Common myeloid progenitor, CD34-positive (primary cell): ENCODE results near the gene CACNA1B.

Source experiments
- CTCF ChIA-PET: fragments of 350-600 bp; sonication (Branson Sonifier 250); formaldehyde crosslinking; loops from one replicate; lab custom pipeline; 2021; ENCODE audit warnings: antibody characterized with exemption; lab: Charles Lee
- POLR2A ChIA-PET: fragments of 350-600 bp; sonication (Branson Sonifier 250); formaldehyde crosslinking; loops from one replicate; lab custom pipeline; 2021; ENCODE audit warnings: antibody characterized with exemption; lab: Charles Lee
- DNase-seq, 3 donors: peaks; one replicate each; pipeline versions ENCODE4 v3.0.0 to v3.0.0-alpha.2; 2013
- H3K27ac ChIP-seq, 2 experiments: 1 replicate in 1 of 2; 2 replicates in 1 of 2; pipeline ENCODE4 v1.7.0; 2013; ENCODE audit warnings: inconsistent platforms in 2 of 2, low read length in 2 of 2, mild to moderate bottlenecking in 2 of 2, low read depth in 1 of 2, moderate library complexity in 1 of 2; ENCODE audit not compliant: severe bottlenecking in 2 of 2, insufficient read depth in 1 of 2, poor library complexity in 1 of 2
- H3K27me3 ChIP-seq, 5 experiments: replicated peaks in 2 of 5; 1 replicate in 3 of 5; 2 replicates in 2 of 5; pipeline versions ENCODE4 v1.6.1 to v1.7.0; 2013; ENCODE audit warnings: low read length in 4 of 5, mild to moderate bottlenecking in 2 of 5, moderate library complexity in 2 of 5, inconsistent platforms in 1 of 5; ENCODE audit not compliant: insufficient read depth in 5 of 5, control insufficient read depth in 4 of 5
- H3K36me3 ChIP-seq, 4 experiments: 1 replicate in 2 of 4; 2 replicates in 2 of 4; pipeline versions ENCODE4 v1.6.1 to v1.7.0; 2013; ENCODE audit warnings: low read length in 3 of 4, control low read depth in 1 of 4, mild to moderate bottlenecking in 1 of 4; ENCODE audit not compliant: control insufficient read depth in 4 of 4, insufficient read depth in 4 of 4
- H3K4me1 ChIP-seq, 4 experiments: 1 replicate in 3 of 4; 2 replicates in 1 of 4; pipeline versions ENCODE4 v1.6.1 to v1.7.1; 2013; ENCODE audit warnings: low read length in 3 of 4, mild to moderate bottlenecking in 3 of 4, control low read depth in 1 of 4, inconsistent platforms in 1 of 4, moderate library complexity in 1 of 4; ENCODE audit not compliant: control insufficient read depth in 4 of 4, insufficient read depth in 4 of 4; ENCODE audit errors: control extremely low read depth in 1 of 4
- H3K4me3 ChIP-seq, 7 experiments: 1 replicate in 4 of 7; 2 replicates in 3 of 7; pipeline versions ENCODE4 v1.5.1 to v1.7.0; 2013; ENCODE audit warnings: mild to moderate bottlenecking in 7 of 7, low read length in 6 of 7, moderate library complexity in 6 of 7, inconsistent platforms in 2 of 7, low read depth in 2 of 7, control low read depth in 1 of 7; ENCODE audit not compliant: insufficient read depth in 4 of 7, control insufficient read depth in 1 of 7; ENCODE audit errors: extremely low read depth in 1 of 7
- H3K9me3 ChIP-seq, 5 experiments: 1 replicate in 4 of 5; 2 replicates in 1 of 5; pipeline versions ENCODE4 v1.6.1 to v1.7.1; 2013; ENCODE audit warnings: low read length in 4 of 5, mild to moderate bottlenecking in 2 of 5, inconsistent platforms in 1 of 5, low read depth in 1 of 5, moderate library complexity in 1 of 5; ENCODE audit not compliant: control insufficient read depth in 4 of 5, insufficient read depth in 2 of 5; ENCODE audit errors: control extremely low read depth in 1 of 5
- WGBS: methylation state at CpG from one replicate; pipeline ENCODE4 v1.1.5; 2013; ENCODE audit not compliant: insufficient coverage; 5-methylcytosine and 5-hydroxymethylcytosine counted together

The CACNA1B gene

DNA sequence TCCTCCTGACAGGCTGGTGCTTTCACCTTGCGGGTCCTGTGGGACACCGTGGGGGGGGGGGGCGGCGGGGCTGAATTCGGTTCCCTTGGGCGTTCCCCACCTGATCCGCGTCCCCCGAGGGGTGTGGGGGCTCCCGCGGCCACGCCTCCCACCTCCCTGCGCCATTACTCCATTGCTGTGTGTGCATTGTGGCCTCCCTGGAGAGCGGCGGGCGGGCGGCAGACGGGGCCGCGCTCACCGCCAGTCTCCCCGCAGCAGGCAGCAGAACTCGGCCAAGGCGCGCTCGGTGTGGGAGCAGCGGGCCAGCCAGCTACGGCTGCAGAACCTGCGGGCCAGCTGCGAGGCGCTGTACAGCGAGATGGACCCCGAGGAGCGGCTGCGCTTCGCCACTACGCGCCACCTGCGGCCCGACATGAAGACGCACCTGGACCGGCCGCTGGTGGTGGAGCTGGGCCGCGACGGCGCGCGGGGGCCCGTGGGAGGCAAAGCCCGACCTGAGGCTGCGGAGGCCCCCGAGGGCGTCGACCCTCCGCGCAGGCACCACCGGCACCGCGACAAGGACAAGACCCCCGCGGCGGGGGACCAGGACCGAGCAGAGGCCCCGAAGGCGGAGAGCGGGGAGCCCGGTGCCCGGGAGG, 145.3 kb downstream of the CACNA1B start:
- Histone ChIP-seq H3K4me1 (peaks cover 0 to 15% (median 6%) of the 10 kb centered on the region in 4 experiments), H3K9me3 (no peaks in the 10 kb centered on the region), H3K4me3 (peak overlapping the region in 3 of 7 experiments; percentile 33 to 42 (median 36)), H3K36me3 (no peaks in the 10 kb centered on the region), H3K27me3 (peaks cover 4 to 64% (median 27%) of the 10 kb centered on the region in 5 experiments), H3K27ac (no peak overlapping the region)
- ChIA-PET CTCF (interaction anchor here (1.0 kb wide), 1 partner anchor 10 kb away, joined by 3 read pairs; no protein-coding TSS in a partner anchor), POLR2A (no interaction called here)
- 8% methylated on average over 31 of the region's 69 CpGs for whole genome bisulfite sequencing
- peak in 1 of 3 donors; percentile 9 for DNase-seq

DNA sequence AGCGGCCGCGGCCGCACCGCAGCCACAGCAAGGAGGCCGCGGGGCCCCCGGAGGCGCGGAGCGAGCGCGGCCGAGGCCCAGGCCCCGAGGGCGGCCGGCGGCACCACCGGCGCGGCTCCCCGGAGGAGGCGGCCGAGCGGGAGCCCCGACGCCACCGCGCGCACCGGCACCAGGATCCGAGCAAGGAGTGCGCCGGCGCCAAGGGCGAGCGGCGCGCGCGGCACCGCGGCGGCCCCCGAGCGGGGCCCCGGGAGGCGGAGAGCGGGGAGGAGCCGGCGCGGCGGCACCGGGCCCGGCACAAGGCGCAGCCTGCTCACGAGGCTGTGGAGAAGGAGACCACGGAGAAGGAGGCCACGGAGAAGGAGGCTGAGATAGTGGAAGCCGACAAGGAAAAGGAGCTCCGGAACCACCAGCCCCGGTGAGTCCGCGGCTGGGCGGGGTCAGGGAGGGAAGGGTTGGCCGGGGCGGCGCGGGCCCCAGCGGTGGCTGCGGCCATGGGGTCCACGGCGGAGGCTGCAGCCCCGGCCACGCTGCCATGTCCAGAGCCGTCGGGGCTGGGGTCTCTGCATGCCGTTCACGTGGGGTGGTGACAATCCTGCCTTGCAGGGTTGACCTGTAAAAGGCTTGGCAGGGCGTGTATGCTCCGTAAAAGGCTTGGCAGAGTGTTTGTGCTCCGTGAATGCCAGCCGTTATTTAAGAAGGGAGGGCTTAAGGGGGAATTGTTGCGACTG, 146.0 kb downstream of the CACNA1B start:
- peak in 1 of 3 donors; percentile 6 for DNase-seq
- Histone ChIP-seq H3K36me3 (no peaks in the 10 kb centered on the region), H3K4me3 (peak overlapping the region in 4 of 7 experiments; percentile 28 to 42 (median 34)), H3K9me3 (peaks cover 0 to 1% (median 0%) of the 10 kb centered on the region in 5 experiments), H3K27ac (no peak overlapping the region), H3K4me1 (peaks cover 0 to 15% (median 6%) of the 10 kb centered on the region in 4 experiments), H3K27me3 (peaks cover 4 to 64% (median 29%) of the 10 kb centered on the region in 5 experiments)
- 10% methylated on average over 71 of the region's 84 CpGs for WGBS
- CTCF ChIA-PET = no interaction called here
- POLR2A ChIA-PET = no interaction called here

DNA sequence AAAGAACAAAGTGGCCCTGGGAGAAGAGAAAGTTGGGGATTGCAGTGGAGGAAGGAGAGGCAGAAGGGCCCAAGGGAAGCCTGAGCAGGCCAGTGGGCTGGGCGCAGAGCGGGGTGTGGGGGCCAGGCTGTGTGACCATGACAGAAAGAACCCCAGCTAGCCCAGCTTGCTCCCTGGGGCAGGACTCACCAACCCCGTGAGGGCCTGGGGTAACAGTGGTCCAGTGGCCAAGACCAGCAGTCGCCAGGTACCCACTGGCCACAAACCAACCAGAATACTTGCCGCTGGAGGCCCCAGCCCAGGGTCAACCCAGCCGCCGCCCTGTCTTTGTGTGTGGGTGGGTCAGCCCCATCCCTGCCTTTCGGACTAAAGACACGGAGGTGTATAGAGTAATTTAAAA, 146.5 kb downstream of the CACNA1B start:
- peaks cover 0 to 15% (median 6%) of the 10 kb centered on the region in 4 experiments for H3K4me1 ChIP-seq
- 98% methylated on average over 8 of the region's 9 CpGs for WGBS
- no peak overlapping the region for H3K27ac ChIP-seq
- H3K4me3 ChIP-seq = no peak overlapping the region
- ChIA-PET CTCF (no interaction called here), POLR2A (no interaction called here)
- no peak for DNase-seq
- no peaks in the 10 kb centered on the region for H3K36me3 ChIP-seq
- peaks cover 4 to 64% (median 32%) of the 10 kb centered on the region in 5 experiments for H3K27me3 ChIP-seq
- H3K9me3 ChIP-seq = peaks cover 0 to 4% (median 1%) of the 10 kb centered on the region in 5 experiments

DNA sequence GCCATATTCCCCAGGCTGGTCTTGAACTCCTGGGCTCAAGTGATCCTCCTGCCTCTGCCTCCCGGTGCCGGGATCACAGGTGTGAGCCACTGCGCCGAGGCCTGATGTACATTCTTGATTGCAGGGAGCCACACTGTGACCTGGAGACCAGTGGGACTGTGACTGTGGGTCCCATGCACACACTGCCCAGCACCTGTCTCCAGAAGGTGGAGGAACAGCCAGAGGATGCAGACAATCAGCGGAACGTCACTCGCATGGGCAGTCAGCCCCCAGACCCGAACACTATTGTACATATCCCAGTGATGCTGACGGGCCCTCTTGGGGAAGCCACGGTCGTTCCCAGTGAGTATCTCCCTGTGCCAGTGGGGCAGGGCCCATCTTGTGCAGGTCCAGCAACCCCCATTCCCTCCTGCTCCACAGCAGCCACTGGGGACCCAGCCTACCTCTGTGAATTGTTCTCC, 147.3 kb downstream of the CACNA1B start:
- Histone ChIP-seq H3K36me3 (no peaks in the 10 kb centered on the region), H3K4me1 (peaks cover 0 to 15% (median 6%) of the 10 kb centered on the region in 4 experiments), H3K4me3 (no peak overlapping the region), H3K9me3 (peaks cover 0 to 4% (median 1%) of the 10 kb centered on the region in 5 experiments), H3K27me3 (peaks cover 7 to 68% (median 32%) of the 10 kb centered on the region in 5 experiments), H3K27ac (no peak overlapping the region)
- CTCF ChIA-PET = no interaction called here
- POLR2A ChIA-PET = no interaction called here
- DNase-seq = no peak
- 93% methylated on average over 11 of the region's 11 CpGs for WGBS

DNA sequence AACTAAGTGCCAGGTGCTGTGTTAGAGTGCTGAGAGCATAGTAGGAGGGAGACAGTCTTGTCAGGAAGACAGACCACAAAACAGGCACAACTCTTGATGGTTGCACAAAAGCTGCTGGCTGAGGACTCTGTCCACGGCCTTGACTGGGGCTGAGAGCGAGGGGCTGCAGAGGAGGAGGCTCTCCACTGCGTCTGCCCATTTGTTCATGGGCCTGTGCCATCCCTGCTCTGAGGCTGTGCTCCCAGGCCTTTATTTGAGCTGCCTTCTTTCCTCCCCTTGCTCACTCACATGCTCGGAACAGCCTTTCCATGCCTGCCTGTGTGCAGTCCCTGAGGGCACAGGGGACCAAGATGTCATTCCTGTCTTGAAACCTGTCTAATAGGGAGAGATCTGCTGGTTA, 147.8 kb downstream of the CACNA1B start:
- ChIA-PET CTCF (no interaction called here), POLR2A (no interaction called here)
- 90% methylated on average over 3 of the region's 4 CpGs for WGBS
- DNase-seq = no peak
- Histone ChIP-seq H3K4me3 (no peak overlapping the region), H3K36me3 (no peaks in the 10 kb centered on the region), H3K27me3 (peaks cover 8 to 71% (median 32%) of the 10 kb centered on the region in 5 experiments), H3K27ac (no peak overlapping the region), H3K4me1 (peaks cover 0 to 15% (median 6%) of the 10 kb centered on the region in 4 experiments), H3K9me3 (peaks cover 0 to 4% (median 1%) of the 10 kb centered on the region in 5 experiments)

DNA sequence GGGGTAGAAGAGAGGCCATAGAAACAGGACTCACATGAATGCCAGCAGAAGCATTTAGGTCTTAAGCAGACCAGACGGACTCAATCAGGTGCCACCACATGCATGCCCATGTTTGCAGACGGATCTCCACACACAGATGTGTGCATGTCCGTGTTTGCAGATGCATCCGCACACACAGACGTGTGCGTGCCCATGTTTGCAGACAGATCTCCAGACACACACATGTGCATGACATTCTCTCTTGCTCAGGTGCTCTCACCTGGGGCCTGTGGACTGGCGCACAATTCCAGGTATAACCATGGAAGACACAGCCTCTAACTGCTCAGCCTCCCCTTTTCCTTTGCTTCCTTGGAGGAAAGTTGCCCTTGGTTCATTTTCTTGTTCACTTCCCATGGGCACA, 148.3 kb downstream of the CACNA1B start:
- peaks cover 0 to 15% (median 6%) of the 10 kb centered on the region in 4 experiments for H3K4me1 ChIP-seq
- H3K4me3 ChIP-seq = no peak overlapping the region
- CTCF ChIA-PET = no interaction called here
- H3K27me3 ChIP-seq = peaks cover 8 to 72% (median 33%) of the 10 kb centered on the region in 5 experiments
- POLR2A ChIA-PET = no interaction called here
- H3K9me3 ChIP-seq = peaks cover 0 to 4% (median 1%) of the 10 kb centered on the region in 5 experiments
- no peak overlapping the region for H3K27ac ChIP-seq
- no peak for DNase-seq
- 93% methylated on average over 7 of the region's 7 CpGs for WGBS
- H3K36me3 ChIP-seq = no peaks in the 10 kb centered on the region

DNA sequence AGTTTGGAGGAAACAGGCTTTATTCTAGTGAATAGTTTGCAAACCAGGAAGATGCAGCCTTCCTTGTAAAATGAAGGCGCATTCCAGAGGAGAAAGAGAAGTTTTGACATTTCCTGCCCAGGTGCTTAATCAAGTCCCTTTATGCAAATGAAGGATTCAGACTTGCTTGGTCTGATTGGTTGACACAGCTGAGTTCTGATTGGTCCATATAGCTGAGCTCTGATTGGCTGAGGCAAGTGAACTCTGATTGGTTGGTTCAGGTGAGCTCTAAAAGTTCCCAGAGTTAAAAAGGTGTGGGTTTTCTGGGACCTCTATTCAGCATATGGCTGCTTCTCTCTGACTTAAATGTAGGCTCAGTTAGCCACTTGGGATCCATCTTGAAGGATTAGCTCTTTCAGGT, 151.0 kb downstream of the CACNA1B start:
- Histone ChIP-seq H3K4me1 (peaks cover 0 to 2% (median under 1%) of the 10 kb centered on the region in 4 experiments), H3K27me3 (peaks cover 12 to 57% (median 22%) of the 10 kb centered on the region in 5 experiments)

More for the DNA sequence above, 151.0 kb downstream of the CACNA1B start:
- no peak overlapping the region for H3K27ac ChIP-seq
- CTCF ChIA-PET = no interaction called here
- POLR2A ChIA-PET = no interaction called here
- H3K36me3 ChIP-seq = no peaks in the 10 kb centered on the region
- H3K4me3 ChIP-seq = no peak overlapping the region
- peaks cover 0 to 12% (median 4%) of the 10 kb centered on the region in 5 experiments for H3K9me3 ChIP-seq
- whole genome bisulfite sequencing = 100% methylated on average over 1 of the region's 1 CpG
- no peak for DNase-seq
